HG02885 (cell line): ENCODE measurements around the gene ZFP1.
"Not testable (repeated sequence)": the region's sequence is repeated elsewhere in the genome, so short reads cannot be mapped to it uniquely, and the experiment has no call there.

ENCODE experiments used
- ATAC-seq: cut with Tn5 transposase; IDR thresholded peaks from one replicate; pipeline ENCODE4 v1.9.1; 2021; ENCODE audit warnings: mild to moderate bottlenecking; ENCODE audit not compliant: unreplicated experiment, poor library complexity

The ZFP1 gene

DNA sequence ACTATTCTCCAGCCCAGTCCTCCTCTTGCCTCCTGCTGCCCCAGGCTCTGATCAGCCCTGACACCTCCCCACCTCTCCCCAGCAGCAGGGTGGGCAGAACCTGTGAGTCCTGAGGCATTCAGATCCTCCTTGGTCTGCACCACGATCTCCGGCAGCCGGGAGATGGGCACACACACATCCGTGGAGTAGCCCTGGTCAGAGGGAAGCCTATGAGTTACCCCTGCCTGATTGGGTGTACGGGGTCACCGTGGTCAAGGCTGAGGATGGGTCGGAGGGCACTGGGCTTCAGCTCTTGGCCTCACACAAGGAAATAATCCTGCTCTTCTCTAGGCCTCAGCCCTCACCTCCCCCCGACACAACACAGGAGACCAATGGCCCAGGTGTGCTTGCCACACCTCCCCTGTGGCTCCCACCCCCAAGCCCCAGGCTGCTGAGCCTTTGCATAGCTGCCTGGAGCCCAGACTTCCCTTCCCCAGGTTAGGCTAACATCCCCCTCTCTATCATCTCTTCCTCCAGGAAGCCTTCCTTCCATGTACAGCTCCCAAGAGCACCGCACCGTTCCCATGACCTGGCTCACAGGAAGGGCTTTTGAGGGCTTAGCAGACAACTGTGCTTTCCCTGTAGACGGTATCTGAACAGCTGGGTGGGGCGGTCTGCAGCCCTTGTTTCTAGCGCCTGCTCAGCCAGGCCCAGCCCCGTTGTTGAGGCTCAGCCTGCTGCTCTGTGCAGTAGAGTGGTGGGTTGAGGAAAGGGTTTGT lies 35.4 kb upstream of the ZFP1 start:
- no peak for ATAC-seq

DNA sequence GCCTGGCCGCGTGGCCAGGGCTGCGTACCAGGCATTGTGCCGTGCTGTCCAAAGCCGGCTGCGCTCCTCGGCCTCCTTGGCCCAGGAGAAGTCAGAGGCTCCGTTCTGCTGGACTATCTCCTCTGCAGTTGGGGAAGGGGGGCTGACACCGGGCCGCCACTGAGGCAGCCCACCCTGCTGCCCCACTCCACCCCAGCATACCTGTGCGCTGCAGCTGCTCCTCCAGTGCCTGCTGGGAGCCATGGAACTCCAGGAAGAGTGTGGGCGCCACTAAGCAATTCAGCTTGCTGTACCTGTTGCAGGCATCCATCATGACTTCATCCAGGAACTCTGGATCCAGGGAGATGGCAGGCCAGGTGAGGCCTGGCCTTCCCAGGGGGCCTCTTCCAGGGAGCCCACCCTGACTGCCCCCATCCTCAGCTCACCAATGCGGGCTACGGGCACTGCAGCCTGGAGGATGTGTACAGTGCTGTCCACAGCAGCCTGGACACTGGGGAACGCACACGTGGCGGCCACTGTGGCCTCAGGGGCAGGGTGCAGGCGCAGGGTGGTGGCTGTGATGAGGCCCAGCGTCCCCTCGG lies 34.7 kb upstream of the ZFP1 start:
- no peak for ATAC-seq

DNA sequence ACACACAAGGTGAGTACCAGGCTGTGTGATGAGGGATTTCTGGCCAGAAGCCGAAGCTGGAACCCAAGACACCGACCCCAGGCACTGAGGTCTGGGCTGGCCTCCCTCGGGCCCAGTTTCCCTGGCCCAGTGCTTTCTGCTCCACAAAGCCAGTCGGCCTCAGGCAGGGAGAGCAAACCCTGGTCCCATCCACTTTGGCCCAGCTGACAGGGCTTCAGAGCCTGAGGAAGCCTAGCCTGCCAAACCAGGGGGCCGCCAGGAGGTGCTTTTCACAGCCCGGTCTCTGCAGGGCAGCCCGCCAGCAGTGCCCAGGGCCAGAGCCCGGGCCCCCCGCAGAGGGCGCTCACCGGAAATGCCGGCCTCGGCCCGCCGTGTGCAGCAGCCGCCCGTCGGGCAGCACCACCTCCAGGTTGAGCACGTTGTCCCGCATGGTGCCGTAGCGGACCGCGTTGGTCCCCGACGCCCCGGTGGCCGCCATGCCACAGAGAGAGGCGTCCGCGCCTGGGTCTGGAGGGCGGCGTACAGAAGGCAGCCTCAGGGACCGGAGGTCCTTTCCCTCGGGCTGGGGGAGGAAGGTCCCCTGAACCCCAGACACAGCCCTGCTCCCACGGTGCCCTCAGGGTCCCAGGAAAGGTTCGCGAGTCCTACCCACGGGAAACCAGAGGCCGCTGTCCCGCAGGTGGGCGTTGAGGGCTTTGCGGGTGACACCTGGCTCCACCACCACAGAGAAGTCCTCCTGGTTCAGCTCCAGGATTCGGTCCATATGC lies 34.0 kb upstream of the ZFP1 start:
- ATAC-seq: no peak

DNA sequence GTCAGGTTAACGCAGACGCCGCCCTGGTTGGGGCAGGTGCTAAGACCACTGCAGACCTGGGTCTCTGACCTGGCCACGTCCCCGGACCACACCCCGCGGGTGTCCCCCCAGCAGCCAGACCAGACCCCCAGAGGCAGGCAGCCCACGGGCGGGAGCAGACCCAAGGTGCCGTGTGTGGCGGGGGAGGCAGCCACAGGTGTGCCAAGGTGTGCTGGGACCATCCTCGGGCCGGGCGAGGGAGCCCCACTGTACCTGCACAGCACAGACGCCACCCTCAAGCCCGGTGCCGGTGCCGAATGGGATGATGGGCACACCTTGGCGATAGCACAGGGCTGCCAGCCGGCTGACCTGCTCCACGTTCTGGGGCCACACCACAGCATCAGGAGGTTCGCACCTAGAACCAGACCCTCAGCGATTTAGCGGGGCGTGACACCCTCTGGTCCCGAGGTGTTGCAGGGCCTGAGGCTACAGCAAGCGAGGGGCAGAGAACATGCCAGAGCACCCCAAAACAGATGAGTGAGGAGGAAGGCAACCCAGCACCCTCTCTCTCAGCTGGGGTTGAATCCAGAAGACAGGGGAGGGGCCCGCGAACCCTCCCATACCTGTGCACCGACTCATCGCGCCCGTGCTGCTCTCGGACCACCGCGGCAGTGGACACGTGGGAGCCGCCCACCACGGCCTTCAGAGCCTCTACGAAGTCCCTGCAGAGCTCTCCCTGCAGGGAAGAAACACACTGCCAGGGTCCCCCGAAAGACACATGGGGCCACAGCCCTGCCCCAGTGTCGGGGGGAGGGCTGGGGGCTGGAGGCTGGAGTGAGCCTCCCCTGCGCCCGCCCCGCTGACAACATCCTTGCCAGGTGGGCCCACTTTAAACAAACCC lies 33.1 kb upstream of the ZFP1 start:
- ATAC-seq: no peak

DNA sequence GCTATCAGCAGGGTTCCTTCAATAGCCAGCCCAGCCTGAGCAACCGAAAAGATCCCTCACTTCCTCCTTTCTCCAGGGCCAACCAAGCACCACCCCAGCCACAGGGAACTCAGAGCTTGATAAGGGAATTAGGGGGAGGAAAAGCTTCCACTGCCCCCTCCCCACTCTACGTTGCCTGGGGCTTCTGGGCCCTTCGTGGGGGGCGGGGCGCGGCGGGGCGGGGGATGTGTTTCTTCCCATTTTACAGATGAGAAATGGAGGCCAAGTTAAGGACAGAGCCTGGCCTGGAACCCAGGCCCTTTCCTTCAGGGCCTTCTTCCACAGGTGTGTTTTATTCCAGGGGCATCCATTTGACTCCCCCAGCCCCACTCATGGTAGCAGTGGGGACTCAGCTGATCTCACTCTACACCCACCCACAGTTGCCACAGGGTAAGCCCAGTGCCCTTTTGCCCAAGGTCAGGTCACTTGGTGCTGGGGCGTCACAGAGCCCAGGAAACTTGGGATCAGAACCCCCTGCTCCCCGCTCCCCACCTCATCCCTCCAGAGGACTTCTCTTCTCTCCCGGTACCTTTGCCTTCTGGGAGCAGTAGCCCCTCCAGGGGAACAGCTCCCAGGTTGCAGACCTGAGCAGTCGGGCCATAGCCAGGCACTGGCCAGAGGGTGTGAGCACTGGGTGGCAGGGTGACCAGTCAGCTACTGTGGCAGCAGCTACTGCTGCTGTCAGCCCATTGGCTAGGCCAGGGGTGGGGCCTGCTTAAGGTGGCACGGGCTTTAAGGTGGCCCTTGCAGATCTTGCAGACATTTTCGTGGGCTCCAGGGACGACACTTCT lies 32.0 kb upstream of the ZFP1 start, which contains the start of gene LDHD:
Gene LDHD, minus strand, starts transcription at position 700 of the 830 bp plus-strand sequence. Its CDS starts 60 bp downstream, at position 640.
- no peak for ATAC-seq

DNA sequence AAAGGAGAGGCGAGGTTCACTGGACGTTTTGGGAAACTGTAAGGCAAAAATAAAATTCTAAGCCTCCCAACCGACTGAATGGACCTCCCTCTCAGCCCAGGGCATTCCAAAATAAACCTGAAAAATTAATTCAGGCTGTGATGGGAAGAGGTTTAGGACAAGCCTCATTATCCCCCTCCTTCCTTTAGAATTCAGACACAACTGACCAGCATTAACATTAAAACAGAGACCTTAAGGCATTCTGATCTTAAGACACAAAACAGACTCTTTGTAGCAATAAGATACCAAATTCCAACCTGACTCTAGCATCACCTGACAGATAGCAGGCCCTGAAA lies 31.4 kb upstream of the ZFP1 start:
- no peak for ATAC-seq

DNA sequence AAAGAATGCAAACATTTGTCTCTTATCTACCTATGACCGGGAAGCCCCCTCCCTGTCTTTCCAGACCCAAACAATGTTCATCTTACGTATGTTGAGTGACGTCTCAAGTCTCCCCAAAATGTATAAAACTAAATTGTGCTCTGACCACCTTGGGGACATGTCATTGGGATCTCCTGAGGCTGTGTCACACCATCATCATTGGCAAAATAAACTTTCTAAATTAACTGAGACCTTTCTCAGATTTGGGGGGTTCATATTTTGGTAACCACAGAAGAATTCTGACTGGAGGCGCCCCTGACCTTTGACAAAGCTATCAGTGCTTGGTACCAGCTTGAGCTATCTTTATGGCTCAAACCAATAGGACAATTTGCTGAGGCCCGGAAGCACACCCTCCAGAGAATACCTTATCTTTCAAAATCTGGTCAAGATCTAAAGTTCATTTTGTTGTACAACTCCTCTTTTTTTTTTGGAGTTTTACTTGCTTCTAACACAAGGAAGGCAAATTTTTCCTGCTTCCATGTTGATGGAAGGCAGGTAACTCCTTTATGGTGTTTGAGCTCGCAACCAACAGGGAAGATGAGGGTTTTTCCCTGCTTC lies 29.3 kb upstream of the ZFP1 start:
- ATAC-seq: no peak

DNA sequence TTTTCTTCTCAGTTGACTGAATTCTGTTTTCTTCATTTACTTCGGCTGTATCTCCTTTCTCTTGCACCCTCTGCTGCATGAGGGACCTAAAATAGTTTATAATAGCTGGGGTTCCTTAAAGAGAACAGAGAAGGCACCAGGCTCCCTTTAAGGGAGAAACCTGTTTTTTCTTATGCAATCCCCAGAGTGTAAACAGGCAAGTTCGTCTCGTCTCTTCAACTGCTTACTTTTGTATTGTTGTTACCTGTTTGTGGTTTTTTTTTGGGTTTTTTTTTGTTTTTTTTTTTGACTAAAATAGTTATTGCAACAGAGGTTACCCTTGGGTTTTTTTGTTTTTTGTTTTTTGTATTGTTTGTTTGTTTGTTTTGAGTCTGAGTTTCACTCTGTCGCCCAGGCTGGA lies 28.1 kb upstream of the ZFP1 start:
- ATAC-seq: no peak

DNA sequence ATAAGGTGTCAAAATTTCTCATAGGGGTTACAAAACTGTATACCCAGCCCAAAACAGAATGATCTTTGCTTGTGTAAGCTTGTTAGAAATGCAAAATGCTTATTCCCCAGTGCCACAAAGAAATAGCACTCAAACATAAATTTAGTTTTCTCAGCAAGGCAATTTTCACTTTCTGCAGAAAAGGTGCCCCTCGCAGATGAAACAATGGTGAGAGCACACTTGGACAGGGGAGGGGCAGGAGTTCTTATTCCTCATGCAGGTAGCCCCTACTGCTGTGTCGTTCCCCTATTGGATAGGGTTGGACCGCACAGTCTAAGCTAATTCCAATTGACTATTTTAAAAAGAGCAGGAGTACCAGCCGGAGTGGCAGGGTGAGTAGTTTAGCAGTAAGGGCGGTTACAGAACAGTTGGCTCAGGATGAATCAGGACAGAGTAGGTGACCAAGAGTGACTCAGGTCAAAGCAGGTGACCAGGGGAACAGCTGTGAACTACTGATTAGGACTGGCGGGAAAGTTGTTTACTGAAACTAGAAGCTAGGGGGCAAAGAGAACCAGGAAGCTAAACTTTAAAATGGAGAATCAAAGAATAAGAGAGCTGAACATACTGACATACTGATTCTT lies 26.3 kb upstream of the ZFP1 start:
- ATAC-seq: no peak

DNA sequence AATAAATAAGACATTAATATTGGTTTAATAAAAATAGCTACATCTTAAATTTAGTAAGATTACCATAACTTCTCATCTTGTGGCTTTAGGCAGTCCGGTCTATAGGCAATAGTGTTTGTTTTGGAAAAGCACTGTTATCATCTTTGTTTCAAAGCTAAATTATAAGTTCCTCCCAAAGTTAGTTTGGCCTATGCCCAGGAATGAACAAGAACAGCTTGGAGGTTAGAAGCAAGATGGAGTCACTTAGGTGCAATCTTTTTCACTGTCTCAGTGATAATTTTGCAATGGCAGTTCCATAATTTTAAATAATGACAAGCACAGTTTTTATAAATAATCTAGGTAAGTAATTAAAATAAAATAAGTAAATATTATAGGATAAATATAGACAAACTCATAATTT lies 25.7 kb upstream of the ZFP1 start:
- no peak for ATAC-seq

DNA sequence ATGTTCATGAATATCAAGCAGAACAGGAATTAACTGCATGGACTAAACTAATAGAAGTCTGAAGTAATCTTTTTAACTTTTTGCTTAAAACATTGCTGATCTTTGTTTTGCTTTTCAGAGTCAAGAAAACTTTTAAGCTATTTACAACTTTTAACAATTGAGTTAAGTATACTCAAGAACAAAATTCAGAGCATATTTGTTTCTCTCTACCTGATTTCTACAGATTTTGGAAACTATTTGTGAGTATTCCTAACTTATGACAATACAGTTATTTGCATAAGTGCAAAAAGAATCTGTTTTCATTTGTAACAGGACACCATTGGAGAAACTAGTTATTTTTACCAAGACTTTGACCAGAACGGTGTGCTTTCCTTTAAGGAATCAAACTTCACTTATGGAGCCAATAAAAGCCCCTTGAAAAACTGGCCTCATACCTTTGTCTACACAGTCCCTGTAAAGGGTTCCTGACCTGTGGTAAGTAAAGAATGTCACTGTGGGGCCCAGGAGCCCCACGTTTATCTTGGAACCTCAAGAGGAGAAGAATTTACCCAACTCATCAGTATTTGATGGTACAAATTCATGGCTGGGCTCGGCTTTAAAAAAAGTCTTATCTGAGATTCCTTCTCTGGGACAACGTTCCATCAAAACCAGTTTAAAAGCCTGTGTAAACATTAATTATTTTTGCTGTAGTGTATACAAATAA lies 20.5 kb upstream of the ZFP1 start:
- no peak for ATAC-seq

DNA sequence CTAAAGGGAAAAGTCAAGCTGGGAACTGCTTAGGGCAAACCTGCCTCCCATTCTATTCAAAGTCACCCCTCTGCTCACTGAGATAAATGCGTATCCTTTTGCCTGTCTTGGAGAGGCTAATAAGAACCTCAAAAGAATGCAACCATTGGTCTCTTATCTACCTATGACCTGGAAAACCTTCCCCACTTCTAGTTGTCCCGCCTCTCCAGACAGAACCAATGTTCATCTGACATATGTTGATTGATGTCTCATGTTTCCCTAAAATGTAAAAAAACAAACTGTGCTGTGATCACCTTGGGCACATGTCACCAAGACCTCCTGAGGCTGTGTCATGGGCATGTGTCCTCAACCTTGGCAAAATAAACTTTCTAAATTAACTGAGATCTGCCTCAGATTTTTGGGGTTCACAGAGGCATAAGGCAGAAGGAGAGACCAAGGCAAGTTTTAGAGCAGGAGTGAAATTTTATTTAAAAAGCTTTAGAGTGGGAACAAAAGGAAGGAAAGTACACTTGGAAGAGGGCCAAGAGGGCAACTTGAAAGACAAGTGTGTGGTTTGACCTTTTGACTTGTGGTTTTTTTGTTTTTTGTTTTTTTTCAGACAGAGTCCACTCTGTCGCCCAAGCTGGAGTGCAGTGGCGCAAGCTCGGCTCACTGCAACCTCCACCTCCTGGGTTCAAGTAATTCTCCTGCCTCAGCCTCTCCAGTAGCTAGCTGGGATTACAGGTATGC lies 18.7 kb upstream of the ZFP1 start:
- ATAC-seq: not testable (repeated sequence)

DNA sequence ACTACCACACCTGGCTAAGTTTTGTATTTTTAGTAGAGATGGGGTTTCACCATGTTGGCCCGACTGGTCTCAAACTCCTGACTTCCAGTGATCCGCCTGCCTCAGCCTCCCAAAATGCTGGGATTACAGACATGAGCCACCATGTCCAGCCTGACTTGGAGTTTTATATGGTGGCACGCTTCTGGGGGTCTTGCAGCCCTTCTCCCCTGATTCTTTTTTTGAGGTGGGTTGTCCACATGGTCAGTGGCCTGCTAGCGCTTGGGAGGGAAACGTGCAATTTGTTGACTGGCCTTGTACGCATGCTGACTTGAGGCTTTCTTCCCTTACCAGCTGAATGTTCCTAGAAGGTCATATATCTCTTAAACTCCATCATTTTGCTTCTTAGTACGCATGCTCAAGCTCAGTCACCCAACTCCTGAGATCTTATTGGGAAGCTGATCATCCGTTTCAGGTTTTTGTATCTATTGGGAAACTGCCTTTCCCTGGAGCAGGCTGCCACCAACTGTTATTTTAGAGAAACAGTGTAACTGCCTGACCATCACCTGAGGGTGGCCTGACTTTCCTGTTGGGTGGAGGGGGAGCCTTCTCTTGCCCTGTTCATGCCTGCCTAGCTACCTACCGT lies 18.1 kb upstream of the ZFP1 start:
- no peak for ATAC-seq

DNA sequence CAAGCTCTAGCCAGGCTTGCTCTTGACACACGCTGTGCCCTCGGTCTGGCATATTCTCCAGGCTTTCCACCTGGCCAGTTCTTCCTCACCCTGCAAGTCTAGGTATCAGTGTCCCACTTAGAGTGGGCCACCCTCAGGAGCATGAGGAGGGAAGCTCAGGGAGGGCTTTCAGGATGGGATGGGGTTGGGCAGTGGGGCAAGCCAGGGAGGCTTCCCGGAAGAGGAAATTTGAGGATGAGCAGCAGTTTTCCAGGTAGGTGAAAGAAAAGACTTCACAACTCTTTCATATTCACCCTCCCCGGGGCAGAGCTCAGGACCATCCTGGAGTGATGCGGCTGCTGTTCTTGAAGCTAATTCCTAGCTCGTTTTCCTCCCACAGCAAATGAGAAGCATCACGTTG lies 17.2 kb upstream of the ZFP1 start:
- ATAC-seq: no peak

DNA sequence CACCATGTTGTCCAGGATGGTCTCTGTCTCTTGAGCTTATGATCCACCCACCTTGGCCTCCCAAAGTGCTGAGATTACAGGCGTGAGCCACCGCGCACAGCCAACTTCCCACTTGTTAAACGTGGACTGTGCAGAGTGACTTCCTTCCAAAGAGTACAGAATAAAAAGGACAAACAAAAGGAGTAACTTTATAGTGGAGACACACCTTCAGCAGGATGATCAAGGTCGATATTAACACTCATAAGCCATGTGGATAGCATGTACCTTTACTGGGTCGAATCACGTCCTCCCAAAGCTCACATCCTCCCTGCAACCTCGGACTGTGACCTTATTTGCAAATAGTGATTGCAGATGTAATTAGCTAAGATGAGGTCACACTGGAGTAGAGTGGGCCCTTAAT lies 10.1 kb upstream of the ZFP1 start:
- no peak for ATAC-seq

DNA sequence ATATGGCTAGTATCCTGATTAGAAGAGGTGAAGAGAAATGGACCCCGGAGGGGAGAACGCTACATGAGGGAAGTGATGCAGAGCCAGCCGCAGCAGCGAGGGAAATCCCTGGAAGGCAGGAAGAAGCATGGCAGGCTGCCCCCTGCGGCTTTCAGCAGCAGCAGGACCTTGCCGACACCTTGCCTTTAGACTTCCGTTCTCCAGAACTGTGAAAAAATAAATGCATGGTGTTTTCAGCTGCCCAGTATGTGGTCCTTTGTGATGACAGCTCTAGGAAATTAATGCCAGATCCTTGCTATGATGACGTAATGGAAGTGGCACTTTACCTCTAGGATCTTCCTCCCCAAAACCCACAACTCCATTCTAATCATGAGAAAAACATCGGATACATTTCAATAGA lies 9.7 kb upstream of the ZFP1 start:
- no peak for ATAC-seq

DNA sequence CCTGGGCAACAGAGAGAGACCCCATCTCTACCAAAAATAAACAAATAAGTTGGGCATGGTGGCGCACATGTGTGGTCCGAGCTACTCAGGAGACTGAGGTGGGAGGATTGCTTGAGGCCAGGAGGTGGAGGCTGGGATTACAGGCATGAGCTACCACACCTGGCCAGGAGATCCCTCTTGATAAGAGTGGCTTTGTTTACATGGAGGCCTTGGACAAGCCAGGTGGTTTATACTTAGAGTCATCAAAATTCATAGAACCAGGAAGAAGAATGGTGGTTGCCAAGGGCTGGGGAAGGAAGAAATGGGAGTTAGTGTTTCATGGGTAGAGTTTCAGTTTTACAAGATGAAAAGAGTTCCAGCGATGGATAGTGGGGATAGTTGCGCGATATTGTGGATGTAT lies 8.8 kb upstream of the ZFP1 start:
- ATAC-seq: no peak
